CD4-positive, alpha-beta T cell treated with Interleukin-17A for 1 hour (primary cell): Measurements from ENCODE around the gene SLC10A7.
A peak's percentile ranks its signal among the peaks of the same experiment; 100 is the strongest.

ENCODE experiments used
- DNase-seq: peaks from one replicate; pipeline ENCODE4 v3.0.0-alpha.2; 2020

SLC10A7 gene

GRCh38 chr4:146346276-146346675, 175.5 kb downstream of the SLC10A7 start:
- no peak for DNase-seq

GRCh38 chr4:146343776-146344175, 178.0 kb downstream of the SLC10A7 start:
- DNase-seq: no peak

- no peak for DNase-seq
Measured at GRCh38 chr4:146343199-146343598, 178.5 kb downstream of the SLC10A7 start.

GRCh38 chr4:146342600-146343192, 179.0 kb downstream of the SLC10A7 start:
- peak; percentile 55 for DNase-seq

- DNase-seq: no peak
Measured at GRCh38 chr4:146340798-146341197, 180.9 kb downstream of the SLC10A7 start.

GRCh38 chr4:146338512-146338911, 183.2 kb downstream of the SLC10A7 start:
- no peak for DNase-seq

GRCh38 chr4:146336410-146336807, 185.3 kb downstream of the SLC10A7 start:
- DNase-seq: no peak

GRCh38 chr4:146335763-146336409, 185.9 kb downstream of the SLC10A7 start:
- no peak for DNase-seq

- DNase-seq: no peak
Measured at GRCh38 chr4:146334862-146335449, 186.8 kb downstream of the SLC10A7 start.

- DNase-seq: no peak
Measured at GRCh38 chr4:146333895-146334262, 187.9 kb downstream of the SLC10A7 start.

GRCh38 chr4:146333187-146333894, 188.4 kb downstream of the SLC10A7 start:
- DNase-seq: no peak

- no peak for DNase-seq
Measured at GRCh38 chr4:146330392-146330791, 191.3 kb downstream of the SLC10A7 start.

GRCh38 chr4:146329050-146329716, 192.6 kb downstream of the SLC10A7 start:
- no peak for DNase-seq

GRCh38 chr4:146327859-146328650, 193.7 kb downstream of the SLC10A7 start:
- no peak for DNase-seq

GRCh38 chr4:146318894-146319293, 202.8 kb downstream of the SLC10A7 start:
- DNase-seq: no peak

GRCh38 chr4:146317783-146318182, 204.0 kb downstream of the SLC10A7 start:
- DNase-seq: no peak

- DNase-seq: no peak
Measured at GRCh38 chr4:146315184-146315583, 206.6 kb downstream of the SLC10A7 start.

- DNase-seq: no peak
Measured at GRCh38 chr4:146311238-146311970, 210.3 kb downstream of the SLC10A7 start.

- no peak for DNase-seq
Measured at GRCh38 chr4:146310319-146311021, 211.3 kb downstream of the SLC10A7 start.

GRCh38 chr4:146308951-146309350, 212.8 kb downstream of the SLC10A7 start:
- no peak for DNase-seq

- no peak for DNase-seq
Measured at GRCh38 chr4:146302822-146303221, 218.9 kb downstream of the SLC10A7 start.
